Measurements from ENCODE around the gene METTL22. TPM values are rescaled to one million over a fixed set of nuclear protein-coding genes. Genes with fewer than 3 reads are reported as not detected.
A peak's percentile ranks its signal among the peaks of the same experiment; 100 is the strongest.

Gene METTL22, protein sequence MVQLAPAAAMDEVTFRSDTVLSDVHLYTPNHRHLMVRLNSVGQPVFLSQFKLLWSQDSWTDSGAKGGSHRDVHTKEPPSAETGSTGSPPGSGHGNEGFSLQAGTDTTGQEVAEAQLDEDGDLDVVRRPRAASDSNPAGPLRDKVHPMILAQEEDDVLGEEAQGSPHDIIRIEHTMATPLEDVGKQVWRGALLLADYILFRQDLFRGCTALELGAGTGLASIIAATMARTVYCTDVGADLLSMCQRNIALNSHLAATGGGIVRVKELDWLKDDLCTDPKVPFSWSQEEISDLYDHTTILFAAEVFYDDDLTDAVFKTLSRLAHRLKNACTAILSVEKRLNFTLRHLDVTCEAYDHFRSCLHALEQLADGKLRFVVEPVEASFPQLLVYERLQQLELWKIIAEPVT
- total RNA-seq (10 to 100 TPM in 8 of 9 donors, 1 to 10 TPM in 1; 8.4 to 38.9 (median 23.6) TPM), polyA plus RNA-seq (10 to 100 TPM; 19.7 to 67.1 (median 41.6) TPM)
- long read RNA-seq, donor 1, full-length matches to known transcripts = 9 of 9 reads
- long read RNA-seq, donor 1, partial matches to known transcripts = 0 of 9 reads
- long read RNA-seq, donor 1, other reads (novel, unspliced or antisense) = 0 of 9 reads
- long read RNA-seq, donor 2, full-length matches to known transcripts = 1 of 1 reads
- long read RNA-seq, donor 2, partial matches to known transcripts = 0 of 1 reads
- long read RNA-seq, donor 2, other reads (novel, unspliced or antisense) = 0 of 1 reads
- long read RNA-seq, donor 3, full-length matches to known transcripts = 2 of 2 reads
- long read RNA-seq, donor 3, partial matches to known transcripts = 0 of 2 reads
- long read RNA-seq, donor 3, other reads (novel, unspliced or antisense) = 0 of 2 reads
- long read RNA-seq, donor 4, full-length matches to known transcripts = 10 of 10 reads
- long read RNA-seq, donor 4, partial matches to known transcripts = 0 of 10 reads
- long read RNA-seq, donor 4, other reads (novel, unspliced or antisense) = 0 of 10 reads
- long read RNA-seq, donor 5, full-length matches to known transcripts = 15 of 26 reads
- long read RNA-seq, donor 5, partial matches to known transcripts = 3 of 26 reads
- long read RNA-seq, donor 5, other reads (novel, unspliced or antisense) = 8 of 26 reads
- long read RNA-seq, donor 6, partial matches to known transcripts = 0 of 1 reads
- long read RNA-seq, donor 6, other reads (novel, unspliced or antisense) = 0 of 1 reads
- long read RNA-seq, donor 7, partial matches to known transcripts = 0 of 1 reads
- long read RNA-seq, donor 7, other reads (novel, unspliced or antisense) = 0 of 1 reads
- long read RNA-seq, donor 8, full-length matches to known transcripts = 7 of 7 reads
- long read RNA-seq, donor 8, partial matches to known transcripts = 0 of 7 reads
- long read RNA-seq, donor 8, other reads (novel, unspliced or antisense) = 0 of 7 reads
- long read RNA-seq, donor 9, full-length matches to known transcripts = 1 of 1 reads
- long read RNA-seq, donor 9, partial matches to known transcripts = 0 of 1 reads
- long read RNA-seq, donor 9, other reads (novel, unspliced or antisense) = 0 of 1 reads
- long read RNA-seq, donor 10, full-length matches to known transcripts = 4 of 4 reads
- long read RNA-seq, donor 10, partial matches to known transcripts = 0 of 4 reads
- long read RNA-seq, donor 10, other reads (novel, unspliced or antisense) = 0 of 4 reads

DNA sequence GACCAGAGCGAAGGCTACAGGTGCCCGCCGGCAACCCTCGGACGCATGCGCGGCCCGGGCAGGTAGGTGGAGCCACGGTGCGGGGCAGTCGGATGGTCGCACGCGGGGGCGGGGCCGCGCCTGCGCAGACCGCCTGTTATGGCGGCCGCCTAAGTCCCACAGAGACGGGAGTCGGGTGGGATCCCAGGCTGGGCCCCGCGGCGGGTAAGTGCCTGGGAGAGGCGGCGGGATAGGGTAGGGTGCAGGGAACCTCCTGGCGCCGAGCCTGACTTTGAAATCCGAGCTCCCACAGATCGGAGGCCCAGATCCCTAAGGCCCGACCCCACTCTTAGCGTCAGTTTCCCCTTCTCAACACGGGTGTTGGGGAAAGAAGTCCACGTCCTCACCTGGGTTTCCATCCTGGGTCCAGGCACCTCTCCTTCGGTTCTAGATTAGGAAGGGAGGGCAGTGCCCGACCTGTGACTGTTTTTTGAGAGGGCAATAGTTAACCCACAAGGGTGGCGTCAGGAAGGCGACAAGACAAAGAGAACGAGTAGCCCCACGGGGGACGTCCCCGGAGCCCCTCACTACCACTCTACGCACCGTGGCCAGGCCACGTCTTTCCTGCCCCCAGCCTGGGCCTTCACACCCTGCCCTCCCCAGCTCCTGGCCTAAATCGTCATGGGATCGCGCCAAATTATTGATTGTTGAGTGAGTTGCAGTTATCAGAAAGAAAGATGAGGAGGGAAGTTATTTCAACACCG lies at the start of gene METTL22:
Gene METTL22 (plus strand): TSS at position 127 of the 743 bp plus-strand sequence. CDS start 3,968 bp downstream, outside the sequence.
- peak within 1 kb of the TSS; percentile 52 to 88 (median 65) for H3K27ac ChIP-seq
- H3K27me3 ChIP-seq = no peaks in the 10 kb centered on the region
- intact Hi-C loops (cut with DNase I) = no loop called here
- H3K9me3 ChIP-seq (replicated peaks in 1 of 3) = no peaks in the 10 kb centered on the region
- H3K4me1 ChIP-seq (replicated peaks in 1 of 2) = peaks cover 10 to 29% of the 10 kb centered on the region in 2 donors
- DNase-seq = peak; percentile 84 to 93 (median 91)
- peak within 1 kb of the TSS; percentile 30 to 91 (median 67) for H3K4me3 ChIP-seq
- TF ChIP-seq POLR2A (IDR thresholded peaks at IDR 0.05) = peak; percentile 60 to 65
- TF ChIP-seq, protein P1, sequence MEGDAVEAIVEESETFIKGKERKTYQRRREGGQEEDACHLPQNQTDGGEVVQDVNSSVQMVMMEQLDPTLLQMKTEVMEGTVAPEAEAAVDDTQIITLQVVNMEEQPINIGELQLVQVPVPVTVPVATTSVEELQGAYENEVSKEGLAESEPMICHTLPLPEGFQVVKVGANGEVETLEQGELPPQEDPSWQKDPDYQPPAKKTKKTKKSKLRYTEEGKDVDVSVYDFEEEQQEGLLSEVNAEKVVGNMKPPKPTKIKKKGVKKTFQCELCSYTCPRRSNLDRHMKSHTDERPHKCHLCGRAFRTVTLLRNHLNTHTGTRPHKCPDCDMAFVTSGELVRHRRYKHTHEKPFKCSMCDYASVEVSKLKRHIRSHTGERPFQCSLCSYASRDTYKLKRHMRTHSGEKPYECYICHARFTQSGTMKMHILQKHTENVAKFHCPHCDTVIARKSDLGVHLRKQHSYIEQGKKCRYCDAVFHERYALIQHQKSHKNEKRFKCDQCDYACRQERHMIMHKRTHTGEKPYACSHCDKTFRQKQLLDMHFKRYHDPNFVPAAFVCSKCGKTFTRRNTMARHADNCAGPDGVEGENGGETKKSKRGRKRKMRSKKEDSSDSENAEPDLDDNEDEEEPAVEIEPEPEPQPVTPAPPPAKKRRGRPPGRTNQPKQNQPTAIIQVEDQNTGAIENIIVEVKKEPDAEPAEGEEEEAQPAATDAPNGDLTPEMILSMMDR (IDR thresholded peaks at IDR 0.05) = no peak
- peaks cover 0 to 14% of the 10 kb centered on the region in 2 donors for H3K36me3 ChIP-seq (replicated peaks in 1 of 2)
- WGBS, 4 donors = 0% methylated on average over 20 to 51 of the region's 51 CpGs

DNA sequence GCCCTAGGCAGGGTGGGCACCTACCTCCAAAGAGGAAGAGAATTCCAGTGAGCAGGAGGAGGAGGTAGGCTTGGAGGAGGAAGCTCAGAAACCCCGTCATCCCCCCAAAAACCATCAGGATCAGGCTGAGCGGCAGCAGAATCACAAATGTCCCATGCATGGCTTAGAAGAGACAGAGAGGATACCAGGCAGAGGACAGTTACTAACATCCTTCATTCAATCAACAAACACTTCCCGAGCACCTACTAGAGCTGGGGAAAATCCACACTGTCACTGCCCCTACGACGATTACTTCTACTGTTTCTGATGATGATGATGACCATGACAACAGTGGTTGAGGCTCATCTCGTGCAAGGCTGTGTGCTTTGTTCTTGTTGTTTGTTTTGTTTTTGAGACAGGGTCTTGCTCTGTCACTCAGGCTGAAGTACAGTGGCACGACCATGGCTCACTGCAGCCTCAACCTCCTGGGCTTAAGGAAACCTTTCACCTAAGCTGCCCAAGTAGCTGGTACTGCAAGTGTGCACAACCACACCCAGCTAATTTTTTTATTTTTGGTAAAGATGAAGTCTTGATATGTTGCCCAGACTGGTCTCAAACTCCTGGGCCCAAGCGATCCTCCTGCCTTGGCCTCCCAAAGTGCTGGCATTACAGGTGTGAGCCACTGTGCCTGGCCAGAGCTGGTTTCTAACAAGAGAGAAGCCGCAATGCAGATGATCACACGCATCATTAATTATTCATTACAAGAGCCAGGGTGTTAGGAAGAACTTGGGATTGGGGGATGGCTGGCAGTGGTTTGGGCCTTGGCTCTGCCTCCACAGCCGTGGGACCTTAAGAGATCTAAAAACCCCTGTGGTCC lies 49.2 kb upstream of the METTL22 start:
- WGBS, 4 donors = 64 to 78% (median 69%) methylated on average over 11 of the region's 11 CpGs
- peaks cover 4% of the 10 kb centered on the region for H3K27me3 ChIP-seq
- intact Hi-C loops (cut with DNase I) = loop anchor here in 1 of 2 donors (5.0 kb wide), 1 partner anchor 85 kb away; no protein-coding TSS in a partner anchor

More for the DNA sequence above, 49.2 kb upstream of the METTL22 start:
- TF ChIP-seq, protein P1 (IDR thresholded peaks at IDR 0.05) = no peak
- TF ChIP-seq POLR2A (IDR thresholded peaks at IDR 0.05) = no peak
- DNase-seq = no peak
- no peak overlapping the region for H3K4me3 ChIP-seq
- H3K4me1 ChIP-seq (replicated peaks in 1 of 2) = no peaks in the 10 kb centered on the region
- H3K9me3 ChIP-seq (replicated peaks in 1 of 3) = no peaks in the 10 kb centered on the region
- H3K27ac ChIP-seq = no peak overlapping the region
- no peaks in the 10 kb centered on the region for H3K36me3 ChIP-seq (replicated peaks in 1 of 2)

Measured in adrenal gland (tissue), 19 donors.